HTERT RPE-1 (cell line): ENCODE data around the gene LHPP.
"Not testable (repeated sequence)": the region's sequence is repeated elsewhere in the genome, so short reads cannot be mapped to it uniquely, and the experiment has no call there.

Source experiments
- in situ Hi-C: fragments of 300-500 bp; cut with MboI; formaldehyde crosslinking; loops from 4 replicates; pipeline ENCODE4 v1.14.3; 2020; ENCODE audit warnings: low sequenced_read_pairs

LHPP gene

DNA sequence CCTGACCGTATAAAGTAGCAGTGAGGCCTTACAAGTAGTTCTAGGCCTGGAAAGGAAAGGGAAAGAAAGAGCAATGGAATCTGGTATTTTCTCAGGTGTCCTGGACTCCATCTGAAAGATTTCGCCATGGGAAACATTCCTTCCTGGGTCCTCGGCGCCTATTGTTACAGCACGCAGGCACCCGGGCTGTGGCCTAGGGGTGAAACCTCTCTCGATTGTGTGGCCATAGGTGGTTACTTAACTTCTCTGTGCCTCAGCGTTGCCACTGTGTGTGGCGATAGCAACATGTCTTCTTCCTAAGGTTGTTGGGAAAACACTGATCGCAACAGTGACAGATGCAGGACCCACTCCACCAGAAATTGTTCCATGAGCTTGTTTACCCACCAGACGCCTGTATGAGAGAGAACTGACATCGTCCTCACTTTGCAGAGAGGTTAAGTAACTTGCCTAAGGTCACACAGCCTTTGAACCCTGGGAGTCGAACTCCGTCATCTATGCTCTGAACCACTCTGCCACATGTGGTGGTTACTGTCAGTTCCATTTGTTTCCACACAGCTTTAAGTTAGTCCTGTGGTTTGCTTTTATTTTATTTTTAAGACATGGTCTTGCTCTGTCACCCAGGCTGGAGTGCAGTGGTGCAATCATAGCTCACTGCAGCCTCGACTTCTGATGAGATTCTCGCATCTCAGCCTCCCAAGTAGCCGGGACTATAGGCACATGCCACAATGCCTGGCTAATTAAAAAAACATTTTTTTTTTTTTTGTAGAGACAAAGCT lies 73.4 kb downstream of the LHPP start:
- in situ Hi-C loops = no loop called here

DNA sequence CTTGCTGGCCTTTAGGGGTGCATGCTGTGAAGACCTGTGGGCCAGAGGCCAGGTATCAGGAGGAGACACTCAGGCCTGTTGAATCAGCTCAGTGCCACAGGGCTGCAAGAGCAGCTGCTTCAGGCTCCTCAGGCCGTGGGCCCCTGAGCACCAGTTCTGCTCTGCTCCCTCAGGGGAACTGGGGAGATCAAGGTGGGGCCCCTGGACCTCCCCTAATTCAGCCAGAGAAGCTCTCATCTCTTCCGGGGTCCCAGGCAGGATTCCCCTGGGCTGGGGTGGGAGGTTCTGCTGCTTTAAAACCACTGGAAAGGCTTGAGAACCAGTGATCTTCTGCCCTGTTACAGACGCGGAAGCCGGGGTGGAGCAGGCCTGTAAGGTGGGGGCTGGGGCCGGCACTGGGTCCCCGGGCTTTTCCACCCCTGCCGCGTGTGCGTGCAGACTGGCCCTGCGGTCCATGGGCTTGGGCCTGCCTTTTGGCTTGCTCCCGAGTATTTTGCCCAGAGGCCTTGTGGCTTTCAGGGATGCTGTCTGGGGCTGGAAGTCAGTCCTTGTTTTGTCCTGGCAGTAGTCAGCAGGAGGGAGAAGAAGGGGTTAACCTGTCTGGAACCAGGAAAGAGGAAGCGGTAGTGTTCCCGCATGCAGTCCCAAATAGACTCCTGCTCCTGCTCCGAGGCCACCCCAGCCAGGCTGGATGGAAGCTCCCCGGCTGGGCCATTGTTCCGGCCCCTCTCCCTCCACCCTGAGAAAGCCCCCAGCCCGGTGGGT lies 74.3 kb downstream of the LHPP start:
- in situ Hi-C loops = no loop called here

DNA sequence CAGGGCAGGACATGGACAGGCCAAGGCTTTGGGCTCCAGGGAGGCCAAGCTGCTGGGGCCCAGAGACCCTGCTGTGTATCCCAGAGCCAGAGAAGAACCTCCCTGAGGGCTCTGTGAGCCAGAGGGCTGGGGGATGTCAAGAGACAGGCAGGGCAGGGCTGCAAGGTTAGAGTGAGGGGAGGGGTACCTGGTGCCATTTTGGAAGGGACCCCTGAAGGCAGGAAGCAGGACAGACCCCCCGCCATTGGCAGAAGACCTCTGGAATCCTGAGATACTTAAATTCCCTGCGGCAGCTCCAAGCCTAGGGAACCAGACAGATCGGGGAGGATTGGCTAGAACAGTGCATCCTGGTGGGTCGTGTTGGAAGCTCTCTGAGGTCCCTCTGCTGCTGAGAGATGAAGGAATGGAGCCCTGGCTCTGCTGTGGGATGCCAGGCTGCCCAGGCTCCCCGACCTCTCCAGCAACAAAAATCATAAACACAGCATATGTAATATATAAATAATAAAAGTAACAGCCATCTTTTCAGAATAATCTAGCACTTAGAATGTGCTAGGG lies 75.0 kb downstream of the LHPP start:
- in situ Hi-C loops = no loop called here

DNA sequence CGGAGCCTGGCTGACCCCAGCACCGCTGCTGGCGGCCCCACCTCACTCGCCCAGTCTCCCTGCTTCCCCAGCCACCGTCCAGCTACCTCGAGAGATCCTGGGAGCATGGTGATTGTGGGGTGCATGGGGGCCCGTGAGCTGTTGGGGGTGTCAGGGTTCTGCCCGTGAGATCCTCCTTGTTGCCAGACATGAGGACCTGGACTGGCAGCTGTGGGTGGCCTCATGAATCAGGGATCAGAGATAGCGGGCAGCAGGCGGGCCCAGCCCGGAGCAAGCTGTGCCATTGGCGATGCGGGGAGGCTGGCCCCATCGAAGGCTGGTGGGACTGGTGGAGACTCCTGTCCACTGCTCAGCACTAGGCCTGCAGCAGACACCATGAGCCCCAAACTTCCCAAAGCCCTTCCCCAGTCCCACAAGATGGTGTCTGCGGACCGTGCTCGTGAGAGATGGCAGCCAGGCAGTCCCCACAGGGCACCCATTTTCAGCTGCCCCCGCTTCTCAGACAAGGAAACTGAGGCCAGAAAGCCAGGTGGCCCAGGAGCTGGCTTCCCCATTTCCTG lies 75.6 kb downstream of the LHPP start:
- in situ Hi-C loops = no loop called here

DNA sequence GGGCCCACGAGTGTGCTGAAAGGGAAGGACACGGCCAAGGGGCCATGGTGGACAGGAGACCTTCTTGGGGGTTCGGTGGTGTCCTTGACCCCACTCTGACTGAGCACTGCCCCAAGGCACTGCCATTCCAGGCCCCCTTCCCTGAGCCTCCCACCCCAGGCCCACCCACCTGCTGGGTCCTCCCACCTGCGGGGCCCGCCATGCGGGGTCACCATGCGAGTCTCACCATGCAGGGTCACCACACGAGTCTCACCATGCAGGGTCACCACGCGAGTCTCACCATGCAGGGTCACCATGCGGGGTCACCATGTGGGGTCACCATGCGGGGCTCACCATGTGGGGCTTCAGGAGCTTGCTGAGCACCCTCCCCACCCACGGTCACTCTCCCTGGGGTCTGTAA lies 76.3 kb downstream of the LHPP start:
- in situ Hi-C loops = no loop called here

DNA sequence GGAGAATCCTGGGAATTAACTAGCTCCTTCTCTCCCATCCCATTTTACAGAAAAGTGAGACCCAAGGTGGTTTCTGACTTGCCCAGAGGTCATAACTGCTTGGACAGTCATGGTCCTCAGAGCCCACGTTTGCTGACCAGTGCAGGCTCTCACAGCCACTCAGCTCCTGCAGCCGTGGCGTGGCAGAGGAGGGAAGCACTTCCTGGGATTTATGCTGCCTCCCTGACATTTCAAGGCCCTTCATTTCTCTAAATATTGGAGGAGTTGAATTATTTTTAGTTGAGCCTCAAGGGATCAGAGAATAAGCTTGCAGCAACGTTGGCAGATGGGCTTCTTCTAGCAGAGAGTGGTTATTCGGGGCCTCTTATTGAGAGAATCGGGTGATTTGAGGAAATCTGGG lies 77.1 kb downstream of the LHPP start:
- in situ Hi-C loops = no loop called here

- in situ Hi-C loops = no loop called here
These were observed 78.5 kb downstream of the LHPP start for GRCh38 chr10:124539935-124540641.

DNA sequence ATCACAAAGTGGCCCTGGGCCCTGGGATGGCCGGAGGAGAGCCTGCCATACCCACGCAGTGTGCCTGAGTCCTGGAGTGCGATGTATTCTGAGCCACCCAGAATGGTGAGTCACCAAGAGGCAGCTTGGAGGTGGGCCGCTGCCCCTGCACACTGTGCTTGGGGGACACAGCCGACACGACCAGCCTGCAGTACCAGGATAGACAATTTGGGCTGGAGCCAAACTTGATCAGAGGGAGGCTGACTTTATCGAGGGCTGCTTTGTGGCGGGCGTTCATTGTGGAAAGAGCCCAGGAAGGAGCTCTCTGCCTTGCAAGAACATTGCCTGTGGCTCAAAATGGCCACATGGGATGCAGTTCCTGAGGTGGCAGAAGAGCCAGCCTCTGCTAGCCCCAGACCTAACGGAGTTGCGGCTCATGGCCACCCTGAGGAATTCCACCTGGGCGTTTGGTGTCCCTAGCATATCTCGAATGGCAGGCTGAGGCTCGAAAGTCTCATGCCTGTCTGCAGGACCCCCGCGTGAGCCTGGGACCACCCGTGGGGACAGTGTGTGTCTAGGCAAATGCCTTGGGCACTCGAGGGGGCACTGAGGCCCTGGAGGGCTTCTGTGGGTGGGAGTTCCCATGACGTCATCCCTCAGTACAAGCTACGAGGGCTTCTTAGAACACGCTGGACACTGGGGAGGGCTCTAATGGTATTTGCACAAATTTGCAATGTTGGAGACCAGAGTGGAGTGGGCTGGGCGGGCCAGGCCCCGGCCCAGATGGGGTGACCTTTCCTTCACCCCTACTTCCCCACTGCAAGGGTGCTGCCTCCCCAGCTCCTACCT lies 79.7 kb downstream of the LHPP start:
- in situ Hi-C loops = no loop called here

DNA sequence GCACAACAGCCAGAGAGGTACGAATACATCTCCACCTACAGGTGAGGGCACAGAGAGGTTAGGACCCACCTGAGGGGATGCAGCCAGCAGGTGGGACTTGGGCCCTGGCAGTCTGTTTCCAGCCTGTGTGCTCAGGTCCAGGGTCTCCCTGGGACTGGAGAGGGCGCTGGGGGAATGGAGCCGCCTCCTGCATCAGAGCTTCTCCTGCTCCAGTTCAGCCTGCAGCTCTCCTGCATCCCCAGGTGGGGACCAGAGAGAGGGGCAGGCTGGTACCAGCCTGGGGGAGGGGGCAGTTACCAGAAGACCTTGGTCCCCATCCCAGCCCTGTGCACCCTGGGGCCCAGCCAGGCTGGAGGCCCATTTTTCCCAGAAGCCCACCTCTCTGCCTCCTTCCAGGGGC lies 80.7 kb downstream of the LHPP start:
- in situ Hi-C loops = no loop called here

GRCh38 chr10:124543146-124543545 lies 81.5 kb downstream of the LHPP start:
- in situ Hi-C loops = no loop called here

GRCh38 chr10:124543971-124544370 lies 82.3 kb downstream of the LHPP start:
- in situ Hi-C loops = no loop called here

DNA sequence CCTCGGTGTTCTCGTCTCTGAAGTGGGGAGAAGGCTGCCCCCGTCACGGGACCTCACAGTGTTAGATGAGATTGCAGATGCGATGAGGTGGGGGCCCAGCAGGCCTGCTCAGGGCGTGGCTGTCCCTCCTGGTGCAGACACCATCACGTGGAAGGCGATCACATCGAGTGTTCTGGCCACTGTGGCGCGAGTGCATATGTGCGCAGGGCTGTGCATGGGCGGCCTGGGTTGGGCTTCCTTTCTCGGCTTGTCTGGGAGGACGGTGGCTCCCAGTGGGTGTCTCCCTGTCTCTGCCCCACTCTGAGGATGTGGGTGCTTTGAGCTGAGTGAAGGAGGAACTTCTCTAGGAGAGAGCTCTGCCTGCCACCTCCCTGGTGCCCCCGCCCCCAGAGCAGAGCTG lies 83.1 kb downstream of the LHPP start:
- in situ Hi-C loops = no loop called here

- in situ Hi-C loops = no loop called here
These were observed 83.9 kb downstream of the LHPP start for GRCh38 chr10:124545351-124546054.

GRCh38 chr10:124546055-124546369 lies 84.4 kb downstream of the LHPP start:
- in situ Hi-C loops = no loop called here

GRCh38 chr10:124546957-124547646 lies 85.5 kb downstream of the LHPP start:
- in situ Hi-C loops = no loop called here

- in situ Hi-C loops = no loop called here
These were observed 86.1 kb downstream of the LHPP start for GRCh38 chr10:124547647-124548168.

DNA sequence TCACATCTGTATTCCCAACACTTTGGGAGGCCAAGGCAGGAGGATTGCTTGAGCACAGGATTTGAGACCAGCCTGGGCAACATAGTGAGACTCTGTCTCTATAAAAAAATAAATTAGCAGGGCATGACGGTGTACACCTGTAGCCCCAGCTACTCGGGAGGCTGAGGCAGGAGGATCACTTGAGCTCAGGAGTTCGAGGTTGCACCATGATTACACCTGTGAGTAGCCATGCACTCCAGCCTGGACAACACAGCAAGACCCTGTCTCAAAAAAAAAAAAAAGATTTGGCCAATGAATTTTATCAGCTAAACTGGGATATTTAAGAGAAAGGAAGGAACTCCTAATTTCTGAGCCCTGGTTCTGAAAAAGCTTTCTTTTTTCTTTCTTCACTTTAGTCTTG lies 87.5 kb downstream of the LHPP start:
- in situ Hi-C loops = not testable (repeated sequence)

DNA sequence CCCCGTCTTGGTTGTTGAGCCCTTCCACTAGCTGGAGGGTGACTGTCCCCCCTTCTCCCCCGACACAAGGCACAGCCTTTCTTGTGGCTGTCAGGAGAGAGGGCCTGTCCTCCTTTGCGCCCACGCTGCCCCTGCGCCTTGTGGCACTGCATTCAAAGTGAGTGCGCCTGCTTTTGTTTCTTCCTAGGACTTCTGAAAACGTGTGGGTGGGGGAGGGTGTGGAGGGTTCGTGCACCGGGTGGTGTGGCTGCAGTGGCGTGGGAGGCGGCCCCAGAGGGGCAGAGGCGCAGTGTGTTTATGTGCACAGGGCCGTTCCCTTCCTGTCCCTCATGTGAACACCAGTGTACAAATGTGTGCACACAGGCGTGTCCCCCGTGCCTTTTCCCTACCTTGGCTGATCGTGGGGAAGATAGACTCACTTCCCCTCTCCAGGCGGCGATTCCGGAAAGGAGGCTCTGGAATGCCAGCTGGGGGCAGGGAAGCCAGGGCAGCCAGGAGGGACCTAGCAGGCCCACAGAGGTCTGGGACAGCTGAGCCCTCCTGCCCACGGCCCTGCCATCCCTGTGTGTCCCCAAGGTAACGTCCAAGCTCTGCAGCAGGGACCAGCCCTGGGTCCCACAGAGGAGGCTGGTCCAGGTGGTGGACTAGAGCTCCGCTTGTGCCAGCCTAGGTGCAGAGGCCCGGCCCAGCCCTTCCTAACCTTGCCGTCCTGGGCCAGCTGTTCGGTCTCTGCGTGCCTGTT lies 88.8 kb downstream of the LHPP start:
- in situ Hi-C loops = no loop called here
